Hindlimb muscle (tissue), 1 donor: ENCODE results near the gene CACNA1G. TPM values are rescaled to one million over a fixed set of nuclear protein-coding genes. Genes with fewer than 3 reads are reported as not detected.

Source experiments
- DNase-seq: peaks from one replicate; pipeline ENCODE4 v3.0.0-alpha.2; 2013
- polyA plus RNA-seq: library from polyadenylated mRNA; unstranded; fragments of 120-200 nt; gene quantifications from one replicate; pipeline ENCODE4 v1.2.1, GENCODE V29; 2013; ENCODE audit not compliant: insufficient read length

The CACNA1G gene
- polyA plus RNA-seq, 1 donor: 4.8 TPM

DNA sequence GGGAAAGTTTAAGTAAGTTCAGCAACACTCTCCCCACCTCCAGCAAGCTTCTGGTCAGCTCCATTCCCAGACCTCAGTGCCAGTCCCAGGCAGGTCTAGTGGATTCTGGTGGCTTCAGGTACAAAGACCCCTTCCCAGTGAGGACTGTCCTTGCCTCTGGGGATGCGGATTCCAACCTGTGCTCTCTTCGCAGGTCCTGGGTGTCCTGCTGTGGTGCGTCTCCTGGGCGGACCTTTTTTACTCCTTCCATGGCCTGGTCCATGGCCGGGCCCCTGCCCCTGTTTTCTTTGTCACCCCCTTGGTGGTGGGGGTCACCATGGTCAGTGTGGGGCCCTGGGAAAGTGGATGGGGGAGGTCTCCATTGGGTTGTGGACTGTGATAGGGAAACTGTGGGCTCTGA is 96.0 kb downstream of the CACNA1G start:
- no peak for DNase-seq

DNA sequence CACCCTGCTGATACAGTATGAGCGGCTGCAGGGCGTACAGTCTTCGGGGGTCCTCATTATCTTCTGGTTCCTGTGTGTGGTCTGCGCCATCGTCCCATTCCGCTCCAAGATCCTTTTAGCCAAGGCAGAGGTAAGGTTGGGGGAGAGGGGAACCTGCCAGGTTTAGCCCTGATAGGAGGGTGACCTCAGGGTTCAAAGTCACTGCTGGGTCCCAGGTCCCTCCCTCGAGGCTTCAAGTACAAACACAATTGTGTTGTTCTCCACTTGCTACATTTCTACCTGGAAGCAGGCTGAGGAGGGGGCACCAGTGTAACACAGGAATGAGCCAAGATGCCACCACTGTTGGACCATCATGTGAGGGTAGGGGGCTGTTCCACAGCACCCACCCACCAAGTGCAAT is 96.5 kb downstream of the CACNA1G start:
- DNase-seq: no peak

DNA sequence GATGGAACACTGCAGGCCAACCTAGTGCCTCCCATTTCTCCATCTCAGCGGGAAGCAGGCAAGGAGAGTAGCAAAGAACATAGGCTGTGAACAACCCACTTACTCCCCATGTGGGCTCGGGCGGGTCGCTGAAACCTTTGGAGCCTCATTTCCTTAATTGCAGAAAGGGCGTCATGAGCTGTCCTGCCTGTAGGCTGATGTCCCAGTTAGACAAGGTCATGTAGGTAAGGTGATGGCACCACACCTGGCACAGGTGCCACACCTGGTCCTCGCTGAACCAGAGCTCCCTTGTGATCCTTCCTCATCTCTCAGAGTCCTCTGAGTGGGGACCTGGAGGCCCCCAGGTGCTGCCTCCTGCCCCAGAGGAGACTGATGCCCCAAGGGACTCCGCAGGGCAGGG is 97.1 kb downstream of the CACNA1G start:
- DNase-seq: no peak

DNA sequence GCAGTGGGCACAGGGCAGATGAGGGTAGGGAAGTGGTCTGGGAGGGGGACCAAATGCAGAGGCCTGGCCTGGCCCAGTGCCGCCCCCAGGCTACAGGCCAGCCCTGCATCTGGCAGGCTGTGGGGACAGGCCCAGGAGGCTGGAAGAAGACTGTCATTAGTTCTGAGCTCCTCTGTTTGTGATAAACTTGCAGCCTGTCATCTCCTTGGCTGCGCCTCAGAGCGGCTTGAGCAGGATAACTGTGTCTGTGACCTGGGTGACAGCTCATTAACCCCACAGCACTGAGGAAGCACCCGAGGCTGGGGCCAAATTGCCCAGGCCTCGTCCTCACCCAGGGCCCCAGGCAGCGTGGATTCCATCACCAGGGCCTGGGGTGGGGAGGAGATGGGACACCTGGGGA is 98.1 kb downstream of the CACNA1G start:
- no peak for DNase-seq

DNA sequence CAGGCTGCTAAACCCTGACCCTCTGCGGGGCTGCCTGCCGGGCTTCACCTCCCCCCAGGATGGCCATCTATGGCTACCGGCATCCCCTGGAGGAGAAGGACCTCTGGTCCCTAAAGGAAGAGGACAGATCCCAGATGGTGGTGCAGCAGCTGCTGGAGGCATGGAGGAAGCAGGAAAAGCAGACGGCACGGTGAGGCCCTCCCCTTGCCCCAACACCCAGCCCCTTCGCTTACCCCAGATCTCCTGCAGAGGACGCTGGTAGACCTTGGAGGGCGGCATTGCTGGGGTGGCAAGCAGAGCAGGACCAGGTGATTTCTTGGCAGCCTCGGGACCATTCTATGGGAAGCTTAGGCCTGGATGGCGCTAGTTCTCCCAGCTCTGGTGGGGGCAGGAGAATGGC is 98.7 kb downstream of the CACNA1G start:
- DNase-seq: no peak

DNA sequence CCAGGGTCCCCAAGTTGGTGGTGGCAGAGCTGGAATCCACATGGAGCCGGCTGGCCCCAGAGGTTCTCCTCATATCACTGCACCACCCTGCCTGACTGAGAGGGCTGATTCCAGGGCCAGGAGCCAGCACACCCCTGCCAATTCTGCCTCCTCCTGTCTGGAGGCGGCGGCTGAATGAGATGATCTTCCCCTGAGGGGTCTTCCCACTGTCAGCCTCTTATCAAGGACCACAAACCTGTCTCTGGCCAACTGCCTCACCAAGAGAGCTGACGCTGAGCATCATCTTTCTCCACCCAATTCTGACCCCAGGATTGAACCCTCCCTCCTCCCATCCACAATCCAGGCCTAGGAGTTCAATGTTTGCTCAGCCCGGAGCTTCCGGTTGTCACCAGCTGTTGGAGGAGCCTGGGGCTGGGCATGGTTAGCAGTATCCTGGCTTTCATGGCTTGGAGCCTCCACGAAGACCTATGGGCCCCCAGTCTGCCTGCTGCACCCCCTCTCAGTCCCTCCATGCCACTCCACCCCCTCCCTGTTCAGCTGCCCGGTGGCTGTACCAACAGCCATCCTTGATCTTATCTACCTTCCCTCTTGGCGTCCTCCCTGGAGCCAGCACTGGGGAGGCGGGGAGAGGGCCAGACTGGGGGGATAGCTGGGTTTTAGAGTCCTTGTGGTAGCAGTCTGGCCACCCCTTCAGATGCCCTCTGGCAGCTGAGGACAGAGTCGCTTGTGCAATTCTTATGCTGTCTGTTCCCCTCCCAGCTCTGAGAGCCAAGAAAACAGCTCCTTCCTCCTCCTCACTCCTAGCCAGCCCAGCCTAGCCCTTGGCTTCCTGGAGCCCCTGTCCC is 99.7 kb downstream of the CACNA1G start:
- no peak for DNase-seq

DNA sequence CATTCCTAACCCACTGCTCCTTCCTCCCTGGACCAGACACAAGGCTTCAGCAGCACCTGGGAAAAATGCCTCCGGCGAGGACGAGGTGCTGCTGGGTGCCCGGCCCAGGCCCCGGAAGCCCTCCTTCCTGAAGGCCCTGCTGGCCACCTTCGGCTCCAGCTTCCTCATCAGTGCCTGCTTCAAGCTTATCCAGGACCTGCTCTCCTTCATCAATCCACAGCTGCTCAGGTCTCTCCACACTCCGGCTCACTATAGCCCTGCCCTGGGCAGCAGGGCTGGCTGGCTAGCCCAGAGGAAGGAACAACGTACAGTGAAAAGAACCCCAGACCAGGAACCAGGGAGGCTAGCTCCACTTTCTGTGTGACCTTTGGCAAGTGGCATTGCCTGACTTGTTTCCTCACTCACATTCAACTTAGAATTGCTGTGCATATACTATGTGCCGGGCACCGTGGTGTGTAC is 100.4 kb downstream of the CACNA1G start:
- DNase-seq: no peak

DNA sequence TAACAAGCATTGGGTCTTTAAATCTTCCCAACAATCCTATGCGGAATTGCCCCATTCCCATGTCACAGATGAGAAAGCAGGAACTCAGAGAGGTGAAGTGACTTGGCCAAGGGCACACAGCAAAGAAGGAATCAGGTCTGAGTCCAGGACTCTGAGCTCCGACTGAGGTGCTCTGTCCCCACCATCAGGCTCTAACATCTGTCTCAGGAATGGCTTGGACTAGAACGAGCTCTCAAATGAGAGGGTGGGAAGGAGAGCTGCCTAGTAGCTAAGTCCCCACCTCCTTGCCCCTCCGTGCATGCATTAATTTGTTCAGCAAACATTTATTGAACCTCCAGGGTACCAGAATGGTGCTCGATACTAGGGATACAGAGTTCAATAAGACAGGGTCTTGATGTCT is 100.8 kb downstream of the CACNA1G start:
- DNase-seq: no peak

DNA sequence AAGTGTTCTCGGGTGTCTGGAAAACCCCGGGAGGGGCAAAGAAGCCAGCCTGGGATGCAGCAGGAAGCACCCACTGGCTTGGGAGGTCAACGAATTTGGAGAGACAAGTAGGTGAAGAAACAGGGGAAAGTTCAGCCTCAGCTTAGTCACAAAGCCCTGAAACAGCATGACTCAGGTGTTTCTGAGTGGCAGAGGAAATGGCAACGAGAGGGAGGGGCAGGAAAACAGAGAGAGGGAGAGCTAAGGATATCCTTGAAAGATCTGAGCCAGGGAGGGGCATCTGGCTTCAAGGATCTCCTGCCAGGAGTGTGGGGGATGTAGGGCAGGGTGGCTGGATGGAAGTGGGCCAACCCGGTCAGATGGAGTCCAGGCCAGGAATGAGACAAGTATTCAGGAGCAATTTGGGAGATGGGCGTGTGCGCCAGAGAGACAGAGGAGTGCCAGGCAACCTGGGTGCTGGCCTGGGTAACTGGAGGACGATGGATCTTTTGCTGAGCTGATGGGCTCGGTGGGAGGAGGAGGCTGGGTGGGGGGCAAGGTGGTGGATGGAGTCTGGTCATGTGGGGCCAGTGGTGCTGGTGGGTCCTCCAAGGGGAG is 101.4 kb downstream of the CACNA1G start:
- no peak for DNase-seq

DNA sequence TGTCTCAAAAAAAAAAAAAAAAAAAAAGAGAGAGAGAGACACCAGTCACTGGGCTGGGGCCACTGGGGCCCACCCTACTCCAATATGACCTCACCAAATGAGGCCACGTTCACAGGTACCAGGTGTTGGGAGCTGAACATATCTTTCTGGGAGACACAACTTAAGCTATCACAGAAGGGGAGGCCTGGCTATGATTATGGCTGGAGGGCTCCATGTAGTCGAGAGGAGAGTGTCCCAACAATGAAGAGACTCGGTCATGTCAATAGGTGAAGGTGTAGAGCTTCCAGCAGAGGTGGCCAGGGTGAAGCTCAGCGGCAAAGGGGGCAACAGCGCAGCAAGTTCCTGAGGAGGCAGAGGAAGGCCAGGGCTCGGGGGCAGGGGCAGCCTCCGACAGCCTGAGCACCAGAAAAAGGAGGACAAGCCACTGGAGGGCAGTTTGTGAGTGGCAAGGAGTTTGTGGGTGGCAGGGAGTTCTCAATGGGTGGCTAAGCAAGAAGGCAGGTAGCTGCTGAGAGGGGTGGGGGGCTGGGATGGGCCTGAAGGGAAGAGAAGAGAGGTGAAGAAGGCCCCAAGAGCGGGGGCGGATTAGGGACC is 102.2 kb downstream of the CACNA1G start:
- no peak for DNase-seq

DNA sequence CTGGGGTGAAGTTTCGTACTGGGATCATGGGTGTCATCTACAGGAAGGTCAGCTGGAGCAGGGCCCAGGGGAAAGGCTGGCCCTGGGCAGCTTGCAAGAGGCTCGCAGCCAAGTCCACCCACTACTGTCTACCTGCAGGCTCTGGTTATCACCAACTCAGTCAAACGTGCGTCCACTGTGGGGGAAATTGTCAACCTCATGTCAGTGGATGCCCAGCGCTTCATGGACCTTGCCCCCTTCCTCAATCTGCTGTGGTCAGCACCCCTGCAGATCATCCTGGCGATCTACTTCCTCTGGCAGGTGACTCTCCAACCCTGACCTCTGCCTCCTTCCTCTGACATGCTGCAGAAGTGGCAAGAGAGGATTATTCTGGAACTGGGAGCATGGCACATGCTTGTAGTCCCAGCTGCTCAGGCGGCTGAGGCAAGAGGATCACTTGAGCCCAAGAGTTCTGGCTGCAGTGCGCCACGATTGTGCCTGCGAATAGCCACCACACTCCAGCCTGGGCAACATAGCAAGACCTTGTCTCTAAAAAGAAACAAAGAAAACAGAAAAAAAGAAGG is 103.4 kb downstream of the CACNA1G start:
- DNase-seq: no peak

DNA sequence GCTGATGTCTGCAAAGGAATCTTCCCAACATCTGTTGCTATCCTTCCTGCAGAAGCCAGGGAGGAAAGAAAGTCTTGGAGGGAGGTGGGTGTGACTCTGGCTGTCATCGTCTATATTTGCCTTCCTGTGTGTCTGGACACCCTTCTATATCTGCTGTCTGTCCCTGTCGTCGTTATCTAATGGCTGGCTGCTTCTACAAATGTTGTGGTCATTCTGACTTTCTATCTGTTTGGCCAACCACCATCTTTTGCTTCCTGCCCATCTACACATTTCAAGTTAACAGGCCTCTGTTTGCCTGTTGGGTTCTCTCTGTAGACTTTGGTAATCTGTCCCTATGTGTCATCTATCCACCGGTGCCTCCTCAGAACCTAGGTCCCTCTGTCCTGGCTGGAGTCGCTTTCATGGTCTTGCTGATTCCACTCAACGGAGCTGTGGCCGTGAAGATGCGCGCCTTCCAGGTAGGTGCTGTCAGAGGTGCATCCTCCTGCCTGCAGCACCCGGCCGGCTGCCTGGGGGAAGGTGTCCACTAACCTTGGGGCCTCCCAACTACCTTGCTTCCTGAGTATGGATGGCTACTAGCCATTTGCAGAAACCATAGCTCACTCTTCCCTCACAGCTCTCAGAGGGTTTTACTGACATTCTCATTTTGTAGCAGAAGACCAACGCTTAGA is 104.4 kb downstream of the CACNA1G start:
- no peak for DNase-seq

DNA sequence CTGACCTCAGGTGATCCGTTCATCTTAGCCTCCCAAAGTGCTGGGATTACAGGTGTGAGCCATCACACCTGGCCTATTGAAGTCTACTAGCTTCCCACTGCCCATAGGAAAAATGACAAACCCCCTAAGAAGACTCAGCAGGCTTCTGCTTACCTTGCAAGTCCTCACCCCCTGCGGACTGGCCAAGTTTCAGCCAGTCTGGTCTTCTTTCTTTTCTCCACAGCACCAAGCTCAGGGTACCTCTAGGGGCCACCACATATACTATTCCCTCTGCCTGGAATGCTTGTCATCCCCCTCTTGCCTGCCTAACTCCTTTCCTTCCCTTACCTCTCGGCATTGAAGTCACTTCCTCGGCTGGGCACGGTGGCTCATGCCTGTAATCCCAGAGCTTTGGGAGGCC is 105.3 kb downstream of the CACNA1G start:
- no peak for DNase-seq

DNA sequence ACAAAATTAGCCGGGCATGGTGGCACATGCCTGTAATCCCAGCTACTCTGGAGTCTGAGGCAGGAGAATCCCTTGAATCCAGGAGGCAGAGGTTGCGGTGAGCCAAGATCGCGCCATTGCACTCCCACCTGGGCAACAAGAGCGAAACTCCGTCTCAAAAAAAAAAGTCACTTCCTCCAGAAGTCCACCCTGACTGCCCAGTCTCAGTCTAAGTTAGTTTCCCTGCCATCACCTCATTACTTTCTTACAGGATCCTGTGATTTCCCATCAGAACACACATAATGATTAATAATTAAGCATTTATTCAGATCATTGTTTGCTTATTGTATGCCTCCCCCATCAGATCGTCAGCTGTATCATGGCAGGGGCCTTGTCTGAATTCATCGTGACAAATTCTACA is 105.8 kb downstream of the CACNA1G start:
- DNase-seq: no peak

DNA sequence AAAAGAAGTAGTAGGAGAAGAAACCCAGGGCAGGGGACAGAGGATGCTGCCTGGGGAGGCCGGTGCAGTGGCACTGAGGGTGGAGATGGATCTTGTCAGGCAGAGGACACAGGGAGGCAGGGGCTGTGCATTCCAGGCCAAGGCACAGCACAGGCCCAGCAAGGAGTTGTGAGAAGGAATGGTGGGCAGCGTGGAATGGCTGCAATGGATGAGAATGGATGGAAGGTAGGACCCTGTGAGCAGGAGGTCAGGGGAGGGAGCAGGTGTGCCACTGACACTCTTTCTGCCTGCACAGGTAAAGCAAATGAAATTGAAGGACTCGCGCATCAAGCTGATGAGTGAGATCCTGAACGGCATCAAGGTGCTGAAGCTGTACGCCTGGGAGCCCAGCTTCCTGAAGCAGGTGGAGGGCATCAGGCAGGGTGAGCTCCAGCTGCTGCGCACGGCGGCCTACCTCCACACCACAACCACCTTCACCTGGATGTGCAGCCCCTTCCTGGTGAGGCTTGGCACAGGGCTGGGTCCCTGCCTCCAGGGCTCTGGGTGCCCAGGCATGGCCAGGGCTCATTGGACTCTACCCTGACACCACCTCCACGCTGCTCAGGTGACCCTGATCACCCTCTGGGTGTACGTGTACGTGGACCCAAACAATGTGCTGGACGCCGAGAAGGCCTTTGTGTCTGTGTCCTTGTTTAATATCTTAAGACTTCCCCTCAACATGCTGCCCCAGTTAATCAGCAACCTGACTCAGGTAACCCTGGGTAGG is 106.9 kb downstream of the CACNA1G start:
- no peak for DNase-seq

DNA sequence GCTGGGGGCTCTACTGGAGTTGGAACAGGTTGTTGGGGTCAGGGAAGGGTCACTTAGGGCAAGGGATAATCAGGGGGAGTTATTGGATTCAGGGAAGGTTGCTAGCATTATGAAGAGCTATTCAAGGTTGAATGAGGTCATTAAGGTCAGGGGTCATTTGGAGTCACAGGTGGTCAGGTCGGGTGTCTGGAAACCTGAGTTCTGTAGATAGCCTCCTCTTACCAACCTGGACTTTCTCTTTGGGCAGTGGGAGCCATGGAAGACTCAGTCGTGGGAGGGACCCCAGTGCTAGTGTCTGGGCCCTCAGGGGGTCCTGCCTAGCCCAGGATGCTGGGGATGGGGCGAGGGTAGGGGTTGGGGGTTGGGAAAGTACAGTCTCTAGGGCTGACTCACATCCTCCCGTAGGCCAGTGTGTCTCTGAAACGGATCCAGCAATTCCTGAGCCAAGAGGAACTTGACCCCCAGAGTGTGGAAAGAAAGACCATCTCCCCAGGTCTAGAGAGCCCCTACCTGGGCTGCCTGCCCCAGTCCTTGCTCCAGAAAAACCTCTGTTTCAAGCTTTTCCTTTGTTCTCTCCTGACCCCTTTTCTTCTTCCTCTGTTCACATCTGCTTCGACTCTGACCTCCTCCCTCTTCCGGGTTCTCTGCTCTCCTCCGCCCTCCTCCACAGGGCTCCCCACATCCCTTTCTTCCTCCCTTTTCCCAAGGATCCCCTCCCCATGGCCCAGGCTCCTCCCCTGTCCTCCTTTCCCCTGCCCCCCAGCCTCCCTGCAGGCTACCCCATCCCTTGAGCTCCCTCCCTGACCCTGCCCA is 107.7 kb downstream of the CACNA1G start:
- no peak for DNase-seq

DNA sequence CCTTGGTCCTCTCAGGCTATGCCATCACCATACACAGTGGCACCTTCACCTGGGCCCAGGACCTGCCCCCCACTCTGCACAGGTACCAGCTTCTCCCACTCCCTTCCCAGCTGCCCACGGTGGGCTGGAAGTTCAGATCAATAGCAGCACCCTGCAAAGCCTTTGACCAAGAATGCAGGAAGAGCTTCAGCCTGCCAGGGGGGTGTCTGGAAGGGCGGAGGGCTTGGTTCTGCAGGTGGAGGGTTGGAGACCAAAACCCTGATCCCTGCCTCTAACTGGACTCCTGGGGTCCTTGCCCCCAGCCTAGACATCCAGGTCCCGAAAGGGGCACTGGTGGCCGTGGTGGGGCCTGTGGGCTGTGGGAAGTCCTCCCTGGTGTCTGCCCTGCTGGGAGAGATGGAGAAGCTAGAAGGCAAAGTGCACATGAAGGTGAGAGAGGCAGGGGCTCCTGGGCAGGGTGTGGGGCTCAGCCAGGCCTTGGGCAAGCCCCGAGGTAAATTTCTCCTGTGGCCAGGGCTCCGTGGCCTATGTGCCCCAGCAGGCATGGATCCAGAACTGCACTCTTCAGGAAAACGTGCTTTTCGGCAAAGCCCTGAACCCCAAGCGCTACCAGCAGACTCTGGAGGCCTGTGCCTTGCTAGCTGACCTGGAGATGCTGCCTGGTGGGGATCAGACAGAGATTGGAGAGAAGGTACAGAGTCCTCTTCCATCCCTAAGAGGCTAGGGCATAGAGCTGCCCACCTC is 108.5 kb downstream of the CACNA1G start:
- no peak for DNase-seq

DNA sequence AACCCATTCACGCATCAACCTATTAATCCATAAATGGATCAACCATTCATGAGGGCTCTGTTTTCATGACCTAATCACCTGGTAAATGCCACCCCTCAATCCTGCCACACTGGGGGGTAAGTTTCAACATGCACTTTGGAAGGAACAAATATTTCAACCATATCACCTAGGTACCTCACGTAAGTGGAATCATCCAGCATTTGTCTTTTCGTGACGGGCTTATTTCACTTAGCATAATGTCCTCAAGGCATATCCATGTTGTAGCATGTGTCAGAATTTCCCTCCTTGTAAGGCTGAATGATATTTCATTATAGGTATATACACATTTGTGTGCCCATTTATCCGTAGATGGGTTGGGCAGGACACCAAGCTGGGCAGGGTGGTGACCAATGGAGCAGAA is 111.6 kb downstream of the CACNA1G start:
- DNase-seq: no peak

DNA sequence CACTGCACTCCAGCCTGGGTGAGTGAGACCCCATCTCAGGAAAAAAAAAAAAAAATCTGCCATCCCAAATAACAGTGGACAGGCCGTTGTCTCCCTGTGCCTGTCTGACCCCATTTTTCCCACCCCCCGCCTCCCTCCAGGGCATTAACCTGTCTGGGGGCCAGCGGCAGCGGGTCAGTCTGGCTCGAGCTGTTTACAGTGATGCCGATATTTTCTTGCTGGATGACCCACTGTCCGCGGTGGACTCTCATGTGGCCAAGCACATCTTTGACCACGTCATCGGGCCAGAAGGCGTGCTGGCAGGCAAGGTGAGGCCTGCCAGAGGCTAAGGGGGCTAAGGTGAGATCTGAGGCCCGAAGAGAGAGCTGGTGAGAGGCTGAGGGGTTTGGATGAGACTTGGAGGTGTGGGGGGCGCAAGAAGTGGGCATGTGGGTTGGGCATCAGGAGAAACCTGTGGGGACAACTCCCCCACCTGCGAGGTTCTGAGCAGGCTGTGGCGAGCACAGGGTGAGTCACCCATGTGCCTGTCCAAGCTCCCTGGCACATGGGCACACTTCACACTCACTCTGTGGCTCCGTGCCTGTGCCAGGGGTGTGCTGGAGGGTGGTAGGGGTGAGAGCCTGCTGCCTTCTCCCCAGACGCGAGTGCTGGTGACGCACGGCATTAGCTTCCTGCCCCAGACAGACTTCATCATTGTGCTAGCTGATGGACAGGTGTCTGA is 112.5 kb downstream of the CACNA1G start:
- DNase-seq: no peak

DNA sequence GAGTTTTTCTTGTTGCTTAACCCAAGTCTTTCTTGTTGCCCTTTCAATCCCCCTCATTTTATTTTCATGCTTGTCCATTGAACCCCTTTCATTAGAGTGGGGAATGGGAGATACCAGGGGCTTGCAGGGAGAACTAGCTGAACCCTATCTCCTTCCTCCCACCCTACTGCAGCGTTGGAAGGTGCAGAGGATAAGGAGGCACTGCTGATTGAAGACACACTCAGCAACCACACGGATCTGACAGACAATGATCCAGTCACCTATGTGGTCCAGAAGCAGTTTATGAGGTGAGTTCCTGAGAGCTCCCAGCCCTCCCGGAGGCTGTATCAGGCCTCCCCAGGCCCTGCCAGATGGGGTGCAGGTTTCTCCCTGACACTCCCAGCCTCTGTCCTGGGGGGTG is 114.7 kb downstream of the CACNA1G start:
- DNase-seq: no peak
